Stomach (tissue), 4 donors: ENCODE results near the gene LIN9.

Source experiments
- POLR2A ChIP-seq, 4 donors: fragments of 450-650 bp; IDR thresholded peaks; one replicate each; pipeline ENCODE4 v1.6.1; 2016; ENCODE audit warnings: antibody characterized with exemption in 4 of 4, control low read depth in 2 of 4, mild to moderate bottlenecking in 1 of 4, moderate library complexity in 1 of 4
- POLR2AphosphoS5 ChIP-seq, 3 donors: sonication (generic); formaldehyde crosslinking; IDR thresholded peaks; one replicate each; pipeline ENCODE4 v1.6.1; 2016; ENCODE audit warnings: antibody characterized with exemption in 3 of 3

GRCh38 chr1:226311376-226311775 is 2.4 kb upstream of the LIN9 start:
- TF ChIP-seq POLR2AphosphoS5 (IDR thresholded peaks at IDR 0.05) (no peak), POLR2A (IDR thresholded peaks at IDR 0.05) (no peak)
